H9 (cell line): ENCODE data around the gene KRT79. TPM values are rescaled to one million over a fixed set of nuclear protein-coding genes. Genes with fewer than 3 reads are reported as not detected.

Experiments
- DNase-seq: peaks from one replicate; pipeline ENCODE4 v3.0.0-alpha.2; 2017
- H2AFZ ChIP-seq: one replicate; pipeline ENCODE4 v1.6.1; 2013; ENCODE audit warnings: mild to moderate bottlenecking, low read length, control low read depth, moderate library complexity
- H2AK5ac ChIP-seq: 2 replicates; pipeline ENCODE4 v1.6.1; 2013; ENCODE audit warnings: low read length, control low read depth, mixed read lengths; ENCODE audit not compliant: insufficient read length
- H2BK120ac ChIP-seq: one replicate; pipeline ENCODE4 v1.6.1; 2013; ENCODE audit warnings: low read depth, mild to moderate bottlenecking, low read length, control low read depth, inconsistent platforms; ENCODE audit not compliant: poor library complexity, severe bottlenecking
- H2BK12ac ChIP-seq: 2 replicates; pipeline ENCODE4 v1.6.1; 2013; ENCODE audit warnings: low read length, control low read depth, mixed read lengths, low read depth; ENCODE audit not compliant: insufficient read length
- H2BK15ac ChIP-seq: 2 replicates; pipeline ENCODE4 v1.6.1; 2013; ENCODE audit warnings: low read depth, low read length, control low read depth
- H2BK20ac ChIP-seq: one replicate; pipeline ENCODE4 v1.6.1; 2013; ENCODE audit warnings: low read depth, mild to moderate bottlenecking, low read length, control low read depth, inconsistent platforms; ENCODE audit not compliant: poor library complexity, severe bottlenecking
- H2BK5ac ChIP-seq: 2 replicates; pipeline ENCODE4 v1.6.1; 2013; ENCODE audit warnings: low read length, control low read depth, mixed read lengths; ENCODE audit not compliant: insufficient read length
- H3K14ac ChIP-seq: 2 replicates; pipeline ENCODE4 v1.6.1; 2013; ENCODE audit warnings: low read length, control low read depth; ENCODE audit not compliant: insufficient read depth
- H3K18ac ChIP-seq: 2 replicates; pipeline ENCODE4 v1.6.1; 2013; ENCODE audit warnings: low read depth, mild to moderate bottlenecking, mixed read lengths, low read length, control low read depth; ENCODE audit not compliant: insufficient read length
- H3K23ac ChIP-seq: 2 replicates; pipeline ENCODE4 v1.6.1; 2013; ENCODE audit warnings: low read length, control low read depth, mixed read lengths, low read depth; ENCODE audit not compliant: insufficient read length
- H3K23me2 ChIP-seq: 2 replicates; pipeline ENCODE4 v1.6.1; 2013; ENCODE audit warnings: low read depth, mild to moderate bottlenecking, mixed read lengths, low read length, control low read depth; ENCODE audit not compliant: insufficient read length, poor library complexity, severe bottlenecking
- H3K27ac ChIP-seq: 2 replicates; pipeline ENCODE4 v1.5.1; 2013; ENCODE audit warnings: low read length, control low read depth, mixed read lengths, low read depth; ENCODE audit not compliant: insufficient read length
- H3K27me3 ChIP-seq: 2 replicates; pipeline ENCODE4 v1.6.1; 2013; ENCODE audit warnings: low read length, control low read depth, inconsistent platforms; ENCODE audit not compliant: insufficient read depth
- H3K4ac ChIP-seq: 2 replicates; pipeline ENCODE4 v1.6.1; 2013; ENCODE audit warnings: low read depth, mild to moderate bottlenecking, control low read depth, inconsistent platforms, low read length, moderate library complexity
- H3K4me1 ChIP-seq: 2 replicates; pipeline ENCODE4 v1.6.1; 2013; ENCODE audit warnings: low read length, control low read depth, inconsistent platforms; ENCODE audit not compliant: insufficient read depth
- H3K4me2 ChIP-seq: 2 replicates; pipeline ENCODE4 v1.6.1; 2013; ENCODE audit warnings: low read length, control low read depth, mixed read lengths; ENCODE audit not compliant: insufficient read length, insufficient read depth
- H3K56ac ChIP-seq: 2 replicates; pipeline ENCODE4 v1.6.1; 2013; ENCODE audit warnings: low read depth, mild to moderate bottlenecking, mixed read lengths, low read length, control low read depth; ENCODE audit not compliant: insufficient read length
- H3K79me1 ChIP-seq: 2 replicates; pipeline ENCODE4 v1.6.1; 2013; ENCODE audit warnings: low read depth, mild to moderate bottlenecking, moderate library complexity, low read length, control low read depth, inconsistent platforms; ENCODE audit not compliant: insufficient read depth, poor library complexity, severe bottlenecking
- H3K79me2 ChIP-seq: 2 replicates; pipeline ENCODE4 v1.6.1; 2013; ENCODE audit warnings: low read length, control low read depth, inconsistent platforms; ENCODE audit not compliant: insufficient read depth
- H3K9ac ChIP-seq: 2 replicates; pipeline ENCODE4 v1.6.1; 2013; ENCODE audit warnings: low read length, control low read depth, mixed read lengths; ENCODE audit not compliant: insufficient read length; ENCODE audit errors: extremely low read depth
- H3K9me3 ChIP-seq: one replicate; pipeline ENCODE4 v1.6.1; 2013; ENCODE audit warnings: low read depth, low read length, inconsistent platforms; ENCODE audit not compliant: control insufficient read depth
- H3T11ph ChIP-seq: one replicate; pipeline ENCODE4 v1.6.1; 2013; ENCODE audit warnings: mild to moderate bottlenecking, low read length, control low read depth, inconsistent platforms
- H4K20me1 ChIP-seq: one replicate; pipeline ENCODE4 v1.6.1; 2013; ENCODE audit not compliant: control insufficient read depth, insufficient read length, insufficient read depth
- H4K5ac ChIP-seq: 2 replicates; pipeline ENCODE4 v1.6.1; 2013; ENCODE audit warnings: low read depth, mild to moderate bottlenecking, mixed read lengths, low read length, control low read depth; ENCODE audit not compliant: insufficient read length
- H4K8ac ChIP-seq: replicated peaks from 2 replicates; pipeline ENCODE4 v1.6.1; 2013; ENCODE audit warnings: low read length, control low read depth, mixed read lengths, low read depth; ENCODE audit not compliant: insufficient read length
- H4K91ac ChIP-seq: 2 replicates; pipeline ENCODE4 v1.6.1; 2013; ENCODE audit warnings: low read depth, mild to moderate bottlenecking, moderate library complexity, mixed read lengths, low read length, control low read depth; ENCODE audit not compliant: insufficient read length
- H3K27ac Mint-ChIP-seq, 3 experiments: 2 replicates in 2 of 3; 3 replicates in 1 of 3; pipeline ENCODE4 v1.8.0; 2020 to 2021; ENCODE audit warnings: mixed read lengths in 3 of 3, mild to moderate bottlenecking in 1 of 3, moderate library complexity in 1 of 3
- H3K27me3 Mint-ChIP-seq: 2 replicates; pipeline ENCODE4 v1.8.0; 2021; ENCODE audit warnings: low read depth, mild to moderate bottlenecking, moderate library complexity, mixed read lengths
- H3K36me3 Mint-ChIP-seq, 3 experiments: 2 replicates in 2 of 3; 3 replicates in 1 of 3; pipeline ENCODE4 v1.8.0; 2020 to 2021; ENCODE audit warnings: low read depth in 3 of 3, mixed read lengths in 3 of 3; ENCODE audit not compliant: insufficient read depth in 1 of 3
- H3K4me1 Mint-ChIP-seq, 2 experiments: 2 replicates each; pipeline ENCODE4 v1.8.0; 2020; ENCODE audit warnings: mixed read lengths in 2 of 2
- H3K4me3 Mint-ChIP-seq, 2 experiments: 2 replicates in 1 of 2; 3 replicates in 1 of 2; pipeline ENCODE4 v1.8.0; 2020 to 2021; ENCODE audit warnings: mild to moderate bottlenecking in 2 of 2, mixed read lengths in 2 of 2, moderate library complexity in 1 of 2
- H3K9me3 Mint-ChIP-seq, 2 experiments: 2 replicates in 1 of 2; 3 replicates in 1 of 2; pipeline ENCODE4 v1.8.0; 2020; ENCODE audit warnings: mild to moderate bottlenecking in 2 of 2, mixed read lengths in 2 of 2, moderate library complexity in 1 of 2
- CTCF ChIP-seq: fragments of 200-600 bp; sonication (generic); conservative IDR thresholded peaks from 3 replicates; pipeline ENCODE4 v1.8.0; 2021; ENCODE audit warnings: antibody characterized with exemption, mild to moderate bottlenecking
- WGBS: extraction: QIAGEN DNeasy Blood & Tissue Kit; methylation state at CpG from one replicate; pipeline ENCODE4 v1.1.7; 2013; ENCODE audit warnings: missing lambda C conversion rate, low lambda C conversion rate, mixed read lengths; ENCODE audit not compliant: insufficient read length; ENCODE audit errors: extremely low coverage; 5-methylcytosine and 5-hydroxymethylcytosine counted together
- total RNA-seq: library from RNA; stranded (reverse); gene quantifications from 2 replicates; pipeline ENCODE4 v1.2.1, GENCODE V29; 2021

KRT79 gene
- total RNA-seq, 1 experiment from 2014 or later: not detected

GRCh38 chr12:52776435-52776834 is 57.7 kb downstream of the KRT79 start:
- Mint-ChIP-seq H3K4me1 (no peaks in the 10 kb centered on the region), H3K36me3 (no peaks in the 10 kb centered on the region), H3K27ac (no peak overlapping the region), H3K9me3 (no peaks in the 10 kb centered on the region), H3K4me3 (no peak overlapping the region), H3K27me3 (peaks cover 20% of the 10 kb centered on the region)
- no peak overlapping the region for H3K9ac ChIP-seq
- no peak overlapping the region for H2BK20ac ChIP-seq
- H3K9me3 ChIP-seq: no peaks in the 10 kb centered on the region
- no peak overlapping the region for H2BK120ac ChIP-seq
- no peak overlapping the region for H2AK5ac ChIP-seq
- H3K23ac ChIP-seq: no peak overlapping the region
- WGBS: no CpG with 5 or more reads among the region's 5 CpGs
- no peak for DNase-seq
- H3K4ac ChIP-seq: no peak overlapping the region
- no peak overlapping the region for H2BK12ac ChIP-seq
- H3K18ac ChIP-seq: no peak overlapping the region
- no peak overlapping the region for H4K5ac ChIP-seq
- H3K56ac ChIP-seq: no peak overlapping the region
- TF ChIP-seq CTCF: no peak
- no peaks in the 10 kb centered on the region for H4K20me1 ChIP-seq
- H3T11ph ChIP-seq: no peak overlapping the region
- H3K79me2 ChIP-seq: no peaks in the 10 kb centered on the region
- no peak overlapping the region for H2AFZ ChIP-seq
- no peak overlapping the region for H3K4me2 ChIP-seq
- no peak overlapping the region for H3K14ac ChIP-seq
- H4K91ac ChIP-seq: no peak overlapping the region
- H2BK5ac ChIP-seq: no peak overlapping the region
- no peaks in the 10 kb centered on the region for H3K27me3 ChIP-seq
- no peaks in the 10 kb centered on the region for H3K23me2 ChIP-seq
- no peak overlapping the region for H3K27ac ChIP-seq
- no peak overlapping the region for H4K8ac ChIP-seq
- no peaks in the 10 kb centered on the region for H3K4me1 ChIP-seq
- no peak overlapping the region for H2BK15ac ChIP-seq
- H3K79me1 ChIP-seq: no peaks in the 10 kb centered on the region
